Measurements from ENCODE around the gene RPL36.
"Not testable (repeated sequence)": the region's sequence is repeated elsewhere in the genome, so short reads cannot be mapped to it uniquely, and the experiment has no call there.

Gene RPL36

DNA sequence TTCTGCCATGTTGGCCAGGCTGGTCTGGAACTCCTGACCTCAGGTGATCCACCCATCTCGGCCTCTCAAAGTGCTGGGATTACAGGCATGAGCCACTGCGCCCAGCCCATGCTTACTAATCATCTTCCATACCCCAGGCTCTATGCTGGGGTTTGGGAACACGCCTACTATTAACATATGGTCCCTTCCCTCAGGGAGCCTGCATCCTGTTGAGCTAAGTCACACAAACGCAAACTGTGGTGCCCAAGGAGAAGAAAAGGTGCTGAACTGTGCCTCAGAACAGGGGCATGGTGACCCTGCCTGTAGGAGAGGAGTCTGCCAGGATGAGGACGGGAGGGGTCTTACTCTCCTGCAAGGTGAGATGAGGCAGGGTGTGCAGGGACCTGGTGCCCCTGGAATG, 15.4 kb upstream of the RPL36 start:
- DNase-seq = no peak

DNA sequence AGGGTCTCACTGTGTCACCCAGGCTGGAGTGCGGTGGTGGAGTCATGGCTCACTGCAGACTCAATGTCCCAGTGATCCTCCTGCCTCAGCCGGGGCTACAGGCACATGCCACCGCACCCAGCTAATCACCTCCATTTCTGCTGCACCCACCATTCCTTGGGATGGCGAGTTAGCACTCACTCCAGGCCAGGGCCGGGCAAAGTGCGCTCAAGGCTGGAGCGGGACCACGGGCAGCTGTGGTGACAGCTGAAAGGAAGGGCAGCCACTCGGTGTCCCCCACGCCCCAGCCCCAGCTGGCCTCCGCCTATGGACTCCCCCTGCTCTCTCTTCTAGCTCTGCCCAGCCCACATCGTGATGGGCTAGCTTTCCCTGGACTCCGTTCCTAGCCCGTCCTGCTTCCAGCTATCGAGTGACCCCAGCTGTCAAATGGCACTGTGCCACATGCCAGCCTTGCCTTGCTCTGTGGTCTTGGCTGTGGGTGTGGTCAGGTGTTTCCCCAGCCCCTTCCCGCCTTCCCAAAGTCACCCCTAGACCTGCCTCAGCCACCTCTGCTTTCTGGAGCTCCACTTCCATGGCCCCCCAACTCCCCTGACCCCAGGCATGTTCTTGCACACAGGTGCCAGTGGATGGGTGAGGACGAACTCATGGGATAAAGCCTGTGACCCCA, 13.9 kb upstream of the RPL36 start:
- DNase-seq = no peak

DNA sequence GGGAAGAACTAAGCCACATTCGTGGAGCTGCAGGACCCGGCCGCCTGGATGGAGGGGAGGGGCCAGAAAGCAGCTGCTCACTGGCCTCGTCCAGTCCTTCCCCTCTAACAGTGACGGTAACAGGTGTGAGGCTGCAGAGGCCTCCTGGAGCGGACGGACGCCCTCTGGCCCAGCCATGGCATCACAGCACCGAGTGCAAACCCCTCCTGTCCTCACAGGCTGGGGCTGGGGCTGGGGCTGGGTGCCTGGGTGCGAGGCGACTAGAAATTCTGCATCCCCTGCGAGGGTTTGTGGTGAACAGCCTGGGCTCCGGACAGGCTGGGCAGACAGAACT, 13.4 kb upstream of the RPL36 start:
- no peak for DNase-seq

DNA sequence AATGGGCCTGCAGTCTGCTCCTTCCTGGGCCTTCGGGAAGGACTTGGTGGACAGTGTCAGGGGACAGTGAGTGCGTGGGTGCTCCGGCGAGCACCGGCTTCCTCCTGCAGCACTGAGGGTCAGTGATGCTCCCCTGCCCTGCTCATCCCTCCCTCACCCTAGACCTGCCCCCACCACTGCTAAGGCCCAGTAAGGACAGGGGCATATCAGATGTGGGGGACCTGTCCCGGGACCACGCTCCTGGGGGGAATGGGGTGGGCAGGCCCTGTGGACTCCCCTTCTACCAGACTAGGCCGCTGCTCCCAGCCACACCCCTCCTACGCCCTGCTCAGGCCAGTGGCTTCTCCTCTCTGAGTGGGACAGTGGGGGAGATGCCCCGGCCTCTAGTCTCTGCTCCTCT, 13.0 kb upstream of the RPL36 start:
- DNase-seq = no peak

DNA sequence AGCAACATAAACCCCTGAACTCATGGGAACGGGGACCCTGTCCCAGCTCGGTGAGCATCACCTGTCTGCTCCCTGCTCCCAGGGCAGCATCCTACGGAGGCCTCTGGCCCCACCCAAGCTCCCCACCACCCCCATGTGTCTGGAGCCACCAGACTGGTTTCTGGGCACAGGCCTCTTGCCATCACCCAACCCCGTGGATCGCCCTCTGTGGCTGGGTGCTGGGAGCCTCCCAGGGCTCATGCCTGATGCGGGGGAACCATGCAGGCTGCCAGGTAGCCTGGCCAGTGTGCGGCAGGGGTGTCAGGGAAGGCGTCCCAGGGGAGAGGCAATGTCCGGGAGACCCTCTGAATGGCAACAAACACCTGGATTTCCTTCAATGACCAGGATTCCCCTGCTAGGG, 12.5 kb upstream of the RPL36 start:
- no peak for DNase-seq

DNA sequence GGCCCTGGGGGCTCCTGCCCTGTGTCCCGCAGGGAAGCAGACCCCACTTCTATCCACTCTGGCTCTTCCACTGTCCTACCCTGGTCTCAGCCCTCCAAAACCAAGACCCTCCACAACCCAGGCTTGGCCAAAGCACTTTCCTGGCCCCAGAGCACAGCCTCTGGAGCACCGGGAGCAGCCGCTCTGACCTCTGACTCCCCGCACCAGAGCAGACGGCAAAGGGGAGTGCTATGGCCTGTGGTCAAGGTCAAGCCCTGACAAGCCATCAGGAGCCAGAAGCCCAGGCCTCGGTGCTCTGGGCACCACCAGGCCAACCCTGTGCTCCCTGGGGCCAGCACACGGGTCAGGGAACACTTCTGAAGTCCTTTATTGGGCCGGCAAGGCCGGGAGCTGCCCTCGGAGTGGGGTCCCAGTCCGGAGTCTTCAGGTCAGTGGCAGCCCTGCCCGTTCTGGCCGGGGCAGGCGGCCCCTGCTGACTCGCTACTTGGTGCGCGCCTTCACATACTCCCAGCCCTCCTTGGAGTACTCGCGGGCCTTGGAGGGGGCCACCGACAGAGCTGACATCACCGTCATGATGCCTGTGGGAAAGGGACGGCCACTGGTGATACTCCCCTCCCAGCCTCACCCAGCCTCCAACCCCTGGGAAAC, 11.9 kb upstream of the RPL36 start:
- no peak for DNase-seq

DNA sequence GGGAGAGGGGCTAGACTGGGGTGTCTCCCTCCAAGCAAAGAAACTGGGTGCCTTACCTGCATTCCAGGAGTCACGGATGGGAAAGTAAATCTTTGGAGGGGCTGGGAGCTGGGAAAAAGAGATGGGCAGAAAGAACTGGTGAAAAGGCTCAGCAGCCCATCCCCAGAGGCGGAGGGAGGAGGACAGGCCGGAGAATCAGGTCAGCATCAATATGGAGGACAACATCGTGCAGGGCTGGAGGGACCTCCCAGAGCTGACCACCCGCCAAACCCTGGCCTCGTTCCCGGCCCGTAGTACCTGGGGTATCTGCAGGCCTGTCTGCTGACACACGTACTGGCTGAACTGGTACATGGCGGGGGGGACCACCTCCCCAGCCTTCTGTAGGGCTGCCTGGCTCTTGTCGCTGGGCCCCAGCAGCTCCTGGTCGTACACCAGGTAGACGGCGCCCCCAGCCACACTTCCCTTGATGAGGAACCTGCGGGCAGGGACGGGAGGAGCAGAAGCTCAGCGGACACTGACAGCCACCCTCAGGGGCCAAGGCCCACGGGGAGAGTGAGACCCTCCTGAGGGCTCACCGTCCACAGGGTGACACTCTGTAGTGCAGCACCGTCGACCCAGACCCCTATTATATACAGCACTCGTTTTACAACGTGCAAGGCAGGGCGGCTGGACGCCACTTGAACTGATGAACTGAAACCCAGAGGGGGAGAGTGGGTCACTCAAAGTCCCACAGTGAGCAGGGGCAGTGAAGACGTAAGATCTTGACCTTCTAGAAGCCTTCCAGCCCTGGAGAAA, 10.6 kb upstream of the RPL36 start:
- no peak for DNase-seq

DNA sequence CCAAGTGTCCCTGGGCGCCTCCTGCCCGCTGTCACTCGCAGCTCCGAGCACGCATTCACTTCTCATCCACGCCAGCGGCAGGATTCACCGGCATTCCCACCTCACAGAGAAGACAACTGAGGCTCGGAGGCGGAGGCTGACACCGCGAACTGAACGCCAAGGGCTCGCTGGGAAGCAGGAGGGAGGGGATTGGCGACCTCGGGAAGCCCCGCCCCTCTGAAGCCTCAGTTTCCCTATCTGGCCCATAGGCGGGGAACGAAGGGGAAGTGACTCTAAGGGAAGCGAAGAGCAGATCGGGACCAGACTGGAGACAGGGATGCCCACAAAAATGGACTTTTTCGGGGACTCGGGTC, 10.0 kb upstream of the RPL36 start:
- peak; percentile 21 for DNase-seq

DNA sequence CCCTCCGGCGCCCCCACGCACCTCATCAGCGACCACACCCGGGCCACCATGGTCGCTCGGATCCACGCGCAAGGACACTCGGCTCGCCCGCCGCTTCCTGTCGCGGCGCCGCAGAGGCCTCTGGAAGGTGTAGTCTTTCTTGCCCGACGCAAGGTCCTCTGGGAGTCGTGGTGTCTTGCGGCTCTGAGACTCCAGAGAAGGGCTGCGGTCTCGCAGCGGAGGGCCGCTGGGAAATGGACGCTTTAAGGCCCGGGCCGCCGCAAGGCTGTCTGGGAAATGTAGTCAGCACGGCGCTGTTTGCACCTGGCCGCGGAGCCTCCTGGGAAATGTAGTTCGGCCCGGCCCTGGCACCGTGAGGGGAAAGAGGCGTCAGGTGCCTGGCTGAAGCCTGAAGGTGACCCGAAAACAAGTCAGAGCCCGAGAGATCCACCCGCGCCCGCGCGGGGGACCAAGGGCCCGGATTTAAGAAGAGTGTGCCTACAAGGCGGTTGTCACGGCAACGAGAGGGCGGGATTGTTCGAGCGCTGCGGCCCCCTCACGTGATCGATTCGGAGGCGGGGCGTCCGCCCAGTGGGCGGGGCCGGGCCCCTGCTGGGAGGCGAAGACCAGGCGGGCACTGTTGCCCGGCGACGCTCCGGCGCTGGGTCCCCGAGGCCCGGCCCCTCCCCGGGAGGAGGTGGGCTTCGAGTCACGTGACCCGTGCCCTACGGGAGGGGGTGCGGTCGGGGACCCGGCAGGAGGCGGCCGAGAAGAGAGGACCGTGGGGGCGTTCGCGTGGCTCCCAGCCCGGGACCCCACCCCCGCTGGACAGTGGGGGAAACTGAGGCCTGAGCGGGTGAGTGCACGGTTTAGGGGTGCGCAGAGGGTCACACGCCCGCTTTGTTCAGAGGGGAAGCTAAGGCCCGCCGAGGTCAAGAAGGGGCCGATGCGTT, 9.4 kb upstream of the RPL36 start, which contains the start of the genes HSD11B1L and MICOS13:
Gene HSD11B1L (plus strand): TSS at position 591 of the 932 bp plus-strand sequence. CDS start 3,806 bp downstream, outside the sequence.
Gene MICOS13 (minus strand): TSS at position 80 of the 932 bp plus-strand sequence. CDS start 30 bp downstream, at position 50.
- peak; percentile 99 for DNase-seq

DNA sequence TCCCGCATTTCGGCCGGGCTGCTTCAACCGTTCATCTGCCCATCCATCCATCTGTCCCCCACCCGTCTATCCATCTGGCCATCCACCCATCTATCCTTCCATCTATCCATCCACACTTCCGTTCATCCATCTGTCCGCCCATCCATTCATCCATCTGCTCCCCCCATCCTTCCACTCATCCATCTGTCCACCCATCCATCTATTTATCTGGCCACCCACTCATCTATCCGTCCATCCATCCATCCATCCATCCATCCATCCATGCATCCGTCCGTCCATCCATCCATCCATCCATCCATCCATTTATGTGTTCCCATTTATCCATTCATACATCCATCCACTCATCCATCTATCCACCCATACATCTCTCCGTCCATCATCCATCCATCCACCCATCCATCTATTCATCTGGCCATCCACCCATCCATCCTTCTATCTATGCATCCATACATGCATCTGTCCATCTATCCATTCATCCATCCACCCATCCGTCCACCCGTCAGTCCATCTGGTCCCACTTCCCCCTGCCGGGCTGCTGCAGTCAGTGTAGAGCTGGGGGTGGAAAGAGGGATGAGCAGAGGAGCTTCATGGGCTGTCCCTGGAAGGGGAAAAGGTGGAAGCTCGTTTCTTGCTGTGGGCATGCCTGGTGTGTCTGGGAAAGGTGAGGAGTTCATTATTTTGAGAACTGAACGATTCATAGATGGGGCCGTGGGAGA, 8.5 kb upstream of the RPL36 start:
- DNase-seq = no peak

DNA sequence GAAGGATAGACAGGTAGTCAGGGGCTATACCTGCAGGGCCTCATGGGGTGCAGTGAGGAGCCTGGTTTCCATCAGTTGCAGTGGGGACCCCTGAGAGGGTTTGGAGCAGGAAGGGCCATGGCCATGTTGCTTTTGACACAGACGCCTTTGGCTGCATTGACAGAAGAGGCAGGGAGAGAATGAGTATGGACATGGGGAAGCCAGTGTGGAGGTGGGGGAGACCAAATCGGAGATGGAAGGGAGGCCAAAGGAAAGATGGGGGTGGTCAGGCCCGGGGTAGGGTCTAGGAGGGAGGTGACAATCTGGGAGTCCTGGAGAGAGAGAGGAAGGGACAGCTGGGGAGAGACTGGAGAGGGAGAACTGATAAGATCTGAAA, 8.0 kb upstream of the RPL36 start:
- no peak for DNase-seq

DNA sequence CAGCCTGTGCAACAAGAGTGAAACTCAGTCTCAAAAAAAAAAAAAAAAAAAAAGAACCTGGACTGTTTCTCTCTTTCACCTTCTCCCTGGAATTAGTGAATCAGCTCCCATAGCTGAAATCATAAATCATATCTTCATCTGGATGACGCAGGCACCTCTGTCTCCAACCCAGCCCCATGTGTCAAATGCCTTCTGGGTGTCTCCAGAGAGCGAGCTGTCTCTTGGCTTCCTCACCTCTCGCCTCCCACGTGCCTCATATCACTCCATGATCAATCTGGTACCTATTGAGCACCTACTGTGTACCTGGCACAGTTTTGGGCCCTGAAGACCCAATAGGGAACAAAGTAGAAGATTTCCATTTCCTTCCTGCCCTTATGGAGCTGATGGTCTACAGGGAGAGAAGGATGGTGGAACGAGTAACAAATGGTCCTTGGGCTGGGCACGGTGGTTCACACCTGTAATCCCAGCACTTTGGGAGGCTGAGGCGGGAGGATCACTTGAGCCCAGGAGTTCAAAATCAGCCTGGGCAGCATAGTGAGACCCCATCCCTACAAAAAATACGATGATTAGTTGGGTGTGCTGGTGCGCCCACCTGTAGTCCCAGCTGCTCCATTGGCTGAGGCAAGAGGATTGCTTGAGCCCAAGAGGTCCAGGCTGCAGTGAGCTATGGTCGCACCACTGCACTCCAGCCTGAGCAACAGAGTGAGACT, 6.8 kb upstream of the RPL36 start:
- DNase-seq = no peak

DNA sequence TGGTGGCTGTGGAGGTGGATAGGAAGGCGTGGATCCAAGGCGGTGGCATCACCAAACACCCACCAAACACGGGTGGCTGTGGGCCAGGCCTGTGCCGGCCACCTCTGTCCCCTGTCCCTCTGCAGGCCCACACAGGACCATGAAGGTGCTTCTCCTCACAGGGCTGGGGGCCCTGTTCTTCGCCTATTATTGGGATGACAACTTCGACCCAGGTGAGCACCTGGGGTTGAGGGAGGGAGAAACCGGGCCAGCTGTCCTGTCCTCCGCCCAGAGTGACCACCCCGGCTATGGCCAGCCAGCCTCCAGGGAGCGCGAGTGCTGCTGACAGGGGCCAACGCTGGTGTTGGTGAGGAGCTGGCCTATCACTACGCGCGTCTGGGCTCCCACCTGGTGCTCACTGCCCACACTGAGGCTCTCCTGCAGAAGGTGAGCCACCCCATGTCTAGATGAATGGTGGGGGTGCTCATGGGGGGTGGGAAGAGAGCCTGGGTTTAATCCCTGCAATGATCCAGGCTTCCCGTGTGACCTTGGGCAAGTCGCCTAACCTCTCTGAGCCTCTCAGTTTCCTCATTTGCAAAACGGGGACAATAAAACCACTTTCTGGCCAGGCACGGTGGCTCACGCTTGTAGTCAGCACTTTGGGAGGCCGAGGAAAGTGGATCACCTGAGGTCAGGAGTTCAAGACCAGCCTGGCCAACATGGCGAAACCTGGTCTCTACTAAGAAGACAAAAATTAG, 5.2 kb upstream of the RPL36 start:
- no peak for DNase-seq

DNA sequence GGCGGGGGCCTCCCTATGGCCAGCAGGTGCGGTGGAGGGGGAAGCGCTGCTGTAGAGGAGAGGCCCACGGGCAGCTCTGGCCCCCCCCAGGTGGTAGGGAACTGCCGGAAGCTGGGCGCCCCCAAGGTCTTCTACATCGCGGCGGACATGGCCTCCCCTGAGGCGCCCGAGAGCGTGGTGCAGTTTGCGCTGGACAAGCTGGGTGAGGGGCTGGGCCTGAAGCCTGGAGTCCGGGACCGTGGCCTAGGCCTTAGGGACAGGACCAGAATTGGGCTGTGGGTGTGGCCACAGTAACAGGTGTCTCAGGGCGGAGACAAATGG, 3.8 kb upstream of the RPL36 start:
- no peak for DNase-seq

DNA sequence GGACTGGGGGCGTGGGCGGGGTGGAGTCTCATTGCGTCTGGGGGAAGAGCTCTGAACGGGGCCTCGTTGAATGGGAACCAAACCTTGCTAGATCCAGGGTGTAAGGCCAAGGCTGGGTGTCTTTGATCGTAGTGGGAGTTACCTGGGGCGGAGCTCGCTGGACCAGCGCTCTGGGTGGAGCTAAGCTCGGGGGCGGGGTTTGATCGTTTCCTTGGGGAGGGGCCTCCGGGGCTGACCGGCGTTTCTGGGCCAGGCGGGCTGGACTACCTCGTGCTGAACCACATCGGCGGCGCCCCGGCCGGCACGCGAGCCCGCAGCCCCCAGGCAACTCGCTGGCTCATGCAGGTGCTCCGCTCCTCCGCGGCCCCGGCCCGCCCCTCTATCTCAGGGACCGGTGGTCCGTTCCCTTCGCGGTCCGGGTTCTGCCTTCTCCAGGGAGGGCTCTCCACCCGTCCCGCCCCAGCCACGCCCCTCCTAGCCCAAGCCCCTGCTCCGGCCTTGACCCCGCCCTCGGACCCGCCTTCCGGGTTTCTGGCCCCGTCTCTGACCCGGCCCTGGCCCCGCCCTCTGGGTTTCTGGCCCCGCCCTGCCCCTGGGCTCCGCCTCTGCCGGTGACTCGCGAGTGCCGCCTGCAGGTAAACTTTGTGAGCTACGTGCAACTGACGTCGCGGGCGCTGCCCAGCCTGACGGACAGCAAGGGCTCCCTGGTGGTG, 3.3 kb upstream of the RPL36 start:
- peak; percentile 89 for DNase-seq

DNA sequence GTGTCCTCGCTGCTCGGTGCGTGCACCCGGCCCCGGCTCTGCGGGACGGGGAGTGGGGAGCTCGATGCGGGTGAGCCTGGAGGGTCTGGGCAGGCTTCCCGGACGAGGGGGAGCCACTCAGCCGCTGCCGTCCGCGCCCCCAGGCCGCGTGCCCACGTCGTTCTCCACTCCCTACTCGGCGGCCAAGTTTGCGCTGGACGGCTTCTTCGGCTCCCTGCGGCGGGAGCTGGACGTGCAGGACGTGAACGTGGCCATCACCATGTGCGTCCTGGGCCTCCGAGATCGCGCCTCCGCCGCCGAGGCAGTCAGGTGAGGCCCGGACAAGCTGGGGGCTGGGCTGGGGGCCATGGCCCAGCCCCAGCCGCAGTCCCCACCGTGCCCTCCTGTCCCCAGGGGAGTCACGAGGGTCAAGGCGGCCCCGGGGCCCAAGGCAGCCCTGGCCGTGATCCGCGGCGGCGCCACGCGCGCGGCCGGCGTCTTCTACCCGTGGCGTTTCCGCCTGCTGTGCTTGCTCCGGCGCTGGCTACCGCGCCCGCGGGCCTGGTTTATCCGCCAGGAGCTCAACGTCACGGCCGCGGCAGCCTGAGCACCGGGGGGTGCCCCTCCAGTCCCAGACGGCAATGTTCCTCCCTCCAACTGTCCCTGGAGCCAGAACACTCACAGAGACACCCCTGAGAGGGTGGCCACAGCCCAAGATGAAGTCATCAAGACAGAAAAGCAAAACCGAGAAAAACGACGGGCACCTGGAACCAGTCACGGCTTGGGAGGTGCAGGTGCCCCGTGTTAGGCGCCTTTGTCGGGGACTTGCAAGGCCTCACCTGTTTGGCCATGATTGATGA, 2.5 kb upstream of the RPL36 start:
- no peak for DNase-seq

DNA sequence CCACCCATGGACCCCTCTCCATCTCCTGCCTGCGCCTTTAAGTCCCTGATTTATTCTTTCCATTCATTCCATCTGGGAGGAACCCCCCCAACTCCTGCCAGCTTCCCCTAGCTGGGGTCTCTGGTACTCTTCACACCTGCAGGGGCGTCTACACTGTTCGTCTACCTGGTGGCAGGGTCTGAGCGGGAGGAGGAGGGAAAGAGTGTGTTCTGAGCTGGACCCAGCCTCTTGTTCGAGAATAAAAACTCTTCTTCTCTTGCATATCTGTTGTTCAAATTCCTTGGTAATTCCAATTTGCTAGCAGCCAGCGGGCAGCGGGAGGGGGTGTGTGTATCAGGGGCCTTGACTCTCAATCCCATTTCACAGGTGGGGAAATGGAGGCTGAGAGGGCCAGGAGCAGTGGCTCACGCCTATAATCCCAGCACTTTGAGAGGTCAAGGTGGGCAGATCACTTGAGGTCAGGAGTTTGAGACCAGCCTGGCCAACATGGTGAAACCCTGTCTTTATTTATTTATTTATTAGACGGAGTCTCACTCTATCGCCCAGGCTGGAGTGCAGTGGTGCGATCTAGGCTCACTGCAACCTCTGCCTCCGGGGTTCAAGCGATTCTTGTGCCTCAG, 1.7 kb upstream of the RPL36 start:
- DNase-seq = not testable (repeated sequence)

DNA sequence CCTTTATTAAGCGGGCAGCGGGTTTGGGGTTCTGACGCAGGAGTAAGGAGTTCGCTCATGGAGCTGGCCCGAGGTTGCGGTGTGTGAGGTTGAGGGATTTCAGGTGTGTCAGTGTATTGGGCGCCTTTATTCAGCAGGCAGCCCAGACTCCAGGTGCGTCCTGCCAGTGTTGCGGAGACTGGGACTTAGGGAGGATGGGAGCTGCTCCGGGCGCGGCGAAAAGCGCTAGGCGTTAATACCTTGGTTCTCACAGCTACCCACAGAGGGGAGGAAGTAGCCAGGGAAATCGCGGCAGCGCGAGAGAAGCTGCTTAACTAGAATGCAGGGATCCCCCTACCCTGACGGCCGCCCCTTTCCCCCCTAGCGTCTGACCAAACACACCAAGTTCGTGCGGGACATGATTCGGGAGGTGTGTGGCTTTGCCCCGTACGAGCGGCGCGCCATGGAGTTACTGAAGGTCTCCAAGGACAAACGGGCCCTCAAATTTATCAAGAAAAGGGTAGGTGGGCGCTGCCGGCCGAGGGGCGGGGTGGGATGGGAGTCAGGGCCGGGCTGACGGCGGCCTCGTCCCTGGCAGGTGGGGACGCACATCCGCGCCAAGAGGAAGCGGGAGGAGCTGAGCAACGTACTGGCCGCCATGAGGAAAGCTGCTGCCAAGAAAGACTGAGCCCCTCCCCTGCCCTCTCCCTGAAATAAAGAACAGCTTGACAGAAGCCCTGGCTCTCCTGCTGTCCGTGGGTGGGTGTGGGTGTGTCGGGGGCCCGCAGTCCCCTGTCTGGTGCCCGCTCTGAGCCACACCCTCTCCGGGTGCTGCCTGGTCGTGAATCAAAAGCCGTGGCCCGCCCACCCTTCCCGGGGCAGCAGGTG, 1.1 kb downstream of the RPL36 start:
- DNase-seq = peak; percentile 46
